H9 (cell line): ENCODE results near the gene NMRAL1. TPM values are rescaled to one million over a fixed set of nuclear protein-coding genes. Genes with fewer than 3 reads are reported as not detected.

ENCODE experiments used
- DNase-seq: peaks from one replicate; pipeline ENCODE4 v3.0.0-alpha.2; 2017
- H2AFZ ChIP-seq: one replicate; pipeline ENCODE4 v1.6.1; 2013; ENCODE audit warnings: mild to moderate bottlenecking, low read length, control low read depth, moderate library complexity
- H2AK5ac ChIP-seq: 2 replicates; pipeline ENCODE4 v1.6.1; 2013; ENCODE audit warnings: low read length, control low read depth, mixed read lengths; ENCODE audit not compliant: insufficient read length
- H2BK120ac ChIP-seq: one replicate; pipeline ENCODE4 v1.6.1; 2013; ENCODE audit warnings: low read depth, mild to moderate bottlenecking, low read length, control low read depth, inconsistent platforms; ENCODE audit not compliant: poor library complexity, severe bottlenecking
- H2BK12ac ChIP-seq: 2 replicates; pipeline ENCODE4 v1.6.1; 2013; ENCODE audit warnings: low read length, control low read depth, mixed read lengths, low read depth; ENCODE audit not compliant: insufficient read length
- H2BK15ac ChIP-seq: 2 replicates; pipeline ENCODE4 v1.6.1; 2013; ENCODE audit warnings: low read depth, low read length, control low read depth
- H2BK20ac ChIP-seq: one replicate; pipeline ENCODE4 v1.6.1; 2013; ENCODE audit warnings: low read depth, mild to moderate bottlenecking, low read length, control low read depth, inconsistent platforms; ENCODE audit not compliant: poor library complexity, severe bottlenecking
- H2BK5ac ChIP-seq: 2 replicates; pipeline ENCODE4 v1.6.1; 2013; ENCODE audit warnings: low read length, control low read depth, mixed read lengths; ENCODE audit not compliant: insufficient read length
- H3K14ac ChIP-seq: 2 replicates; pipeline ENCODE4 v1.6.1; 2013; ENCODE audit warnings: low read length, control low read depth; ENCODE audit not compliant: insufficient read depth
- H3K18ac ChIP-seq: 2 replicates; pipeline ENCODE4 v1.6.1; 2013; ENCODE audit warnings: low read depth, mild to moderate bottlenecking, mixed read lengths, low read length, control low read depth; ENCODE audit not compliant: insufficient read length
- H3K23ac ChIP-seq: 2 replicates; pipeline ENCODE4 v1.6.1; 2013; ENCODE audit warnings: low read length, control low read depth, mixed read lengths, low read depth; ENCODE audit not compliant: insufficient read length
- H3K23me2 ChIP-seq: 2 replicates; pipeline ENCODE4 v1.6.1; 2013; ENCODE audit warnings: low read depth, mild to moderate bottlenecking, mixed read lengths, low read length, control low read depth; ENCODE audit not compliant: insufficient read length, poor library complexity, severe bottlenecking
- H3K27ac ChIP-seq: 2 replicates; pipeline ENCODE4 v1.5.1; 2013; ENCODE audit warnings: low read length, control low read depth, mixed read lengths, low read depth; ENCODE audit not compliant: insufficient read length
- H3K27me3 ChIP-seq: 2 replicates; pipeline ENCODE4 v1.6.1; 2013; ENCODE audit warnings: low read length, control low read depth, inconsistent platforms; ENCODE audit not compliant: insufficient read depth
- H3K4ac ChIP-seq: 2 replicates; pipeline ENCODE4 v1.6.1; 2013; ENCODE audit warnings: low read depth, mild to moderate bottlenecking, control low read depth, inconsistent platforms, low read length, moderate library complexity
- H3K4me1 ChIP-seq: 2 replicates; pipeline ENCODE4 v1.6.1; 2013; ENCODE audit warnings: low read length, control low read depth, inconsistent platforms; ENCODE audit not compliant: insufficient read depth
- H3K4me2 ChIP-seq: 2 replicates; pipeline ENCODE4 v1.6.1; 2013; ENCODE audit warnings: low read length, control low read depth, mixed read lengths; ENCODE audit not compliant: insufficient read length, insufficient read depth
- H3K56ac ChIP-seq: 2 replicates; pipeline ENCODE4 v1.6.1; 2013; ENCODE audit warnings: low read depth, mild to moderate bottlenecking, mixed read lengths, low read length, control low read depth; ENCODE audit not compliant: insufficient read length
- H3K79me1 ChIP-seq: 2 replicates; pipeline ENCODE4 v1.6.1; 2013; ENCODE audit warnings: low read depth, mild to moderate bottlenecking, moderate library complexity, low read length, control low read depth, inconsistent platforms; ENCODE audit not compliant: insufficient read depth, poor library complexity, severe bottlenecking
- H3K79me2 ChIP-seq: 2 replicates; pipeline ENCODE4 v1.6.1; 2013; ENCODE audit warnings: low read length, control low read depth, inconsistent platforms; ENCODE audit not compliant: insufficient read depth
- H3K9ac ChIP-seq: 2 replicates; pipeline ENCODE4 v1.6.1; 2013; ENCODE audit warnings: low read length, control low read depth, mixed read lengths; ENCODE audit not compliant: insufficient read length; ENCODE audit errors: extremely low read depth
- H3K9me3 ChIP-seq: one replicate; pipeline ENCODE4 v1.6.1; 2013; ENCODE audit warnings: low read depth, low read length, inconsistent platforms; ENCODE audit not compliant: control insufficient read depth
- H3T11ph ChIP-seq: one replicate; pipeline ENCODE4 v1.6.1; 2013; ENCODE audit warnings: mild to moderate bottlenecking, low read length, control low read depth, inconsistent platforms
- H4K20me1 ChIP-seq: one replicate; pipeline ENCODE4 v1.6.1; 2013; ENCODE audit not compliant: control insufficient read depth, insufficient read length, insufficient read depth
- H4K5ac ChIP-seq: 2 replicates; pipeline ENCODE4 v1.6.1; 2013; ENCODE audit warnings: low read depth, mild to moderate bottlenecking, mixed read lengths, low read length, control low read depth; ENCODE audit not compliant: insufficient read length
- H4K8ac ChIP-seq: replicated peaks from 2 replicates; pipeline ENCODE4 v1.6.1; 2013; ENCODE audit warnings: low read length, control low read depth, mixed read lengths, low read depth; ENCODE audit not compliant: insufficient read length
- H4K91ac ChIP-seq: 2 replicates; pipeline ENCODE4 v1.6.1; 2013; ENCODE audit warnings: low read depth, mild to moderate bottlenecking, moderate library complexity, mixed read lengths, low read length, control low read depth; ENCODE audit not compliant: insufficient read length
- H3K27ac Mint-ChIP-seq, 3 experiments: 2 replicates in 2 of 3; 3 replicates in 1 of 3; pipeline ENCODE4 v1.8.0; 2020 to 2021; ENCODE audit warnings: mixed read lengths in 3 of 3, mild to moderate bottlenecking in 1 of 3, moderate library complexity in 1 of 3
- H3K27me3 Mint-ChIP-seq: 2 replicates; pipeline ENCODE4 v1.8.0; 2021; ENCODE audit warnings: low read depth, mild to moderate bottlenecking, moderate library complexity, mixed read lengths
- H3K36me3 Mint-ChIP-seq, 3 experiments: 2 replicates in 2 of 3; 3 replicates in 1 of 3; pipeline ENCODE4 v1.8.0; 2020 to 2021; ENCODE audit warnings: low read depth in 3 of 3, mixed read lengths in 3 of 3; ENCODE audit not compliant: insufficient read depth in 1 of 3
- H3K4me1 Mint-ChIP-seq, 2 experiments: 2 replicates each; pipeline ENCODE4 v1.8.0; 2020; ENCODE audit warnings: mixed read lengths in 2 of 2
- H3K4me3 Mint-ChIP-seq, 2 experiments: 2 replicates in 1 of 2; 3 replicates in 1 of 2; pipeline ENCODE4 v1.8.0; 2020 to 2021; ENCODE audit warnings: mild to moderate bottlenecking in 2 of 2, mixed read lengths in 2 of 2, moderate library complexity in 1 of 2
- H3K9me3 Mint-ChIP-seq, 2 experiments: 2 replicates in 1 of 2; 3 replicates in 1 of 2; pipeline ENCODE4 v1.8.0; 2020; ENCODE audit warnings: mild to moderate bottlenecking in 2 of 2, mixed read lengths in 2 of 2, moderate library complexity in 1 of 2
- WGBS: extraction: QIAGEN DNeasy Blood & Tissue Kit; methylation state at CpG from one replicate; pipeline ENCODE4 v1.1.7; 2013; ENCODE audit warnings: missing lambda C conversion rate, low lambda C conversion rate, mixed read lengths; ENCODE audit not compliant: insufficient read length; ENCODE audit errors: extremely low coverage; 5-methylcytosine and 5-hydroxymethylcytosine counted together
- total RNA-seq: library from RNA; stranded (reverse); gene quantifications from 2 replicates; pipeline ENCODE4 v1.2.1, GENCODE V29; 2021
- TF ChIP-seq, protein P1 (sequence below): fragments of 200-600 bp; sonication (generic); conservative IDR thresholded peaks from 3 replicates; pipeline ENCODE4 v1.8.0; 2021; ENCODE audit warnings: antibody characterized with exemption, mild to moderate bottlenecking

The NMRAL1 gene
- total RNA-seq, 1 experiment from 2014 or later: 78.9 TPM

DNA sequence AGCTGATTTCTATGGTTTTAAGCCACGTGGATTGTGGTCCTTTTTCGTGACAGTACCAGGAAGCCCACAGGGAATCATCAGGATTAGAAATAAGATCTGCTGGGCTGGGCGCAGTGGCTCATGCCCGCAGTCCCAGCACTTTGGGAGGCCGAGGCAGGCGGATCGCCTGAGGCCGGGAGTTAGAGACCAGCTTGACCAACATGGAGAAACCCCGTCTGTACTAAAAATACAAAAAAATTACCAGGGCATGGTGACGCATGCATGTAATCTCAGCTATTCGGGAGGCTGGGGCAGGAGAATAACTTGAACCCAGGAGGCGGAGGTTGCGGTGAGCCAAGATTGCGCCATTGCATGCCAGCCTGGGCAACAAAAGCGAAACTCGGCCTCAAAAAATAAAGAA, 6.5 kb downstream of the NMRAL1 start:
- no peak for DNase-seq
- Mint-ChIP-seq H3K4me1 (peaks cover 6 to 9% of the 10 kb centered on the region in 2 experiments; a peak in 3 of 4 replicates), H3K9me3 (no peaks in the 10 kb centered on the region), H3K36me3 (peaks cover 23 to 65% (median 60%) of the 10 kb centered on the region in 3 experiments; a peak in 6 of 7 replicates), H3K4me3 (no peak overlapping the region), H3K27me3 (no peaks in the 10 kb centered on the region), H3K27ac (no peak overlapping the region; a peak in 1 of 7 replicates)
- Histone ChIP-seq H2BK12ac (no peak overlapping the region), H3K79me2 (no peaks in the 10 kb centered on the region), H2AK5ac (no peak overlapping the region), H2BK5ac (no peak overlapping the region), H2BK20ac (no peak overlapping the region), H2BK15ac (no peak overlapping the region), H4K8ac (no peak overlapping the region), H4K91ac (no peak overlapping the region), H3K23me2 (no peaks in the 10 kb centered on the region), H3K14ac (no peak overlapping the region), H3K27me3 (no peaks in the 10 kb centered on the region), H3K27ac (no peak overlapping the region), H3K18ac (no peak overlapping the region), H3K4ac (no peak overlapping the region), H2BK120ac (no peak overlapping the region), H3K79me1 (no peaks in the 10 kb centered on the region), H4K20me1 (no peaks in the 10 kb centered on the region), H3T11ph (no peak overlapping the region), H3K23ac (no peak overlapping the region), H3K56ac (no peak overlapping the region), H4K5ac (no peak overlapping the region), H3K9ac (no peak overlapping the region), H3K4me1 (no peaks in the 10 kb centered on the region), H2AFZ (no peak overlapping the region), H3K9me3 (no peaks in the 10 kb centered on the region), H3K4me2 (no peak overlapping the region)
- no CpG with 5 or more reads among the region's 16 CpGs for WGBS
- TF ChIP-seq, protein P1, sequence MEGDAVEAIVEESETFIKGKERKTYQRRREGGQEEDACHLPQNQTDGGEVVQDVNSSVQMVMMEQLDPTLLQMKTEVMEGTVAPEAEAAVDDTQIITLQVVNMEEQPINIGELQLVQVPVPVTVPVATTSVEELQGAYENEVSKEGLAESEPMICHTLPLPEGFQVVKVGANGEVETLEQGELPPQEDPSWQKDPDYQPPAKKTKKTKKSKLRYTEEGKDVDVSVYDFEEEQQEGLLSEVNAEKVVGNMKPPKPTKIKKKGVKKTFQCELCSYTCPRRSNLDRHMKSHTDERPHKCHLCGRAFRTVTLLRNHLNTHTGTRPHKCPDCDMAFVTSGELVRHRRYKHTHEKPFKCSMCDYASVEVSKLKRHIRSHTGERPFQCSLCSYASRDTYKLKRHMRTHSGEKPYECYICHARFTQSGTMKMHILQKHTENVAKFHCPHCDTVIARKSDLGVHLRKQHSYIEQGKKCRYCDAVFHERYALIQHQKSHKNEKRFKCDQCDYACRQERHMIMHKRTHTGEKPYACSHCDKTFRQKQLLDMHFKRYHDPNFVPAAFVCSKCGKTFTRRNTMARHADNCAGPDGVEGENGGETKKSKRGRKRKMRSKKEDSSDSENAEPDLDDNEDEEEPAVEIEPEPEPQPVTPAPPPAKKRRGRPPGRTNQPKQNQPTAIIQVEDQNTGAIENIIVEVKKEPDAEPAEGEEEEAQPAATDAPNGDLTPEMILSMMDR: no peak
